Endothelial cell (in vitro differentiated cells): ENCODE data around the gene EPHA7. TPM values are rescaled to one million over a fixed set of nuclear protein-coding genes. Genes with fewer than 3 reads are reported as not detected.

ENCODE experiments used
- DNase-seq: peaks from one replicate; pipeline ENCODE4 v3.0.0; 2021; ENCODE audit warnings: low spot score
- H3K27ac Mint-ChIP-seq: one replicate; pipeline ENCODE4 v1.8.0; 2021; ENCODE audit warnings: mixed read lengths, inconsistent platforms; ENCODE audit not compliant: unreplicated experiment
- H3K27me3 Mint-ChIP-seq: one replicate; pipeline ENCODE4 v1.8.0; 2021; ENCODE audit warnings: mild to moderate bottlenecking, moderate library complexity, mixed read lengths, inconsistent platforms; ENCODE audit not compliant: unreplicated experiment
- H3K36me3 Mint-ChIP-seq: one replicate; pipeline ENCODE4 v1.8.0; 2021; ENCODE audit warnings: mild to moderate bottlenecking, low read depth, mixed read lengths, inconsistent platforms; ENCODE audit not compliant: unreplicated experiment
- H3K4me1 Mint-ChIP-seq: one replicate; pipeline ENCODE4 v1.8.0; 2021; ENCODE audit warnings: mild to moderate bottlenecking, mixed read lengths, inconsistent platforms; ENCODE audit not compliant: unreplicated experiment
- H3K4me3 Mint-ChIP-seq: one replicate; pipeline ENCODE4 v1.8.0; 2021; ENCODE audit warnings: mild to moderate bottlenecking, mixed read lengths, inconsistent platforms; ENCODE audit not compliant: unreplicated experiment
- H3K9me3 Mint-ChIP-seq: one replicate; pipeline ENCODE4 v1.8.0; 2021; ENCODE audit warnings: mixed read lengths, inconsistent platforms; ENCODE audit not compliant: unreplicated experiment
- total RNA-seq: library from RNA; stranded (reverse); fragmentation: NEBNext Ultra II Directional; extraction: Animal tissue kit (Norgen Biotek cat#: 25700); gene quantifications from one replicate; pipeline ENCODE4 v1.2.1, GENCODE V29; 2021; ENCODE audit not compliant: unreplicated experiment
- TF ChIP-seq, protein P1 (sequence below): fragments of 200-600 bp; sonication (generic); IDR thresholded peaks from one replicate; pipeline ENCODE4 v1.5.0; 2021; ENCODE audit warnings: antibody characterized with exemption; ENCODE audit not compliant: unreplicated experiment

EPHA7 gene
- total RNA-seq, 1 donor from 2014 or later = 12.1 TPM

DNA sequence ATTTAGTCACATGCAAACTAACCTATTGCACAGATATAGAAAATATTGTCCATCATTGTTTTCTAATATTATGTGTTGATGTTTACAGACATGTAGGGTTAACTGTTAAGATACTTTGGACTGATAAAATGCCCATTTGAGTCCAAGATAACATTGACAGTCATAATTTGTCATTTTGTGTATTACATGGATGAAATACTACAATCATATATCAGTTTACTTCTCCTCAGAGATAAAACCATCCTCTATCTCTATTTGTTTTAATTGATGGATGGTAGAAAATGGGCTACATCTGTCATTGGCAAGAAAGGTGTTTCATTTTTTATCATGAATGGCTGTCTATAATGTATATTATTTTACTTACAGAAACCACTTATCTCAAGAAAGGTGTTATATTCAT is 6.2 kb downstream of the EPHA7 start:
- no peak overlapping the region for H3K4me3 Mint-ChIP-seq
- H3K9me3 Mint-ChIP-seq = no peaks in the 10 kb centered on the region
- H3K36me3 Mint-ChIP-seq = peaks cover 3% of the 10 kb centered on the region
- H3K27ac Mint-ChIP-seq = no peak overlapping the region
- no peak for DNase-seq
- H3K27me3 Mint-ChIP-seq = peaks cover 8% of the 10 kb centered on the region
- TF ChIP-seq, protein P1, sequence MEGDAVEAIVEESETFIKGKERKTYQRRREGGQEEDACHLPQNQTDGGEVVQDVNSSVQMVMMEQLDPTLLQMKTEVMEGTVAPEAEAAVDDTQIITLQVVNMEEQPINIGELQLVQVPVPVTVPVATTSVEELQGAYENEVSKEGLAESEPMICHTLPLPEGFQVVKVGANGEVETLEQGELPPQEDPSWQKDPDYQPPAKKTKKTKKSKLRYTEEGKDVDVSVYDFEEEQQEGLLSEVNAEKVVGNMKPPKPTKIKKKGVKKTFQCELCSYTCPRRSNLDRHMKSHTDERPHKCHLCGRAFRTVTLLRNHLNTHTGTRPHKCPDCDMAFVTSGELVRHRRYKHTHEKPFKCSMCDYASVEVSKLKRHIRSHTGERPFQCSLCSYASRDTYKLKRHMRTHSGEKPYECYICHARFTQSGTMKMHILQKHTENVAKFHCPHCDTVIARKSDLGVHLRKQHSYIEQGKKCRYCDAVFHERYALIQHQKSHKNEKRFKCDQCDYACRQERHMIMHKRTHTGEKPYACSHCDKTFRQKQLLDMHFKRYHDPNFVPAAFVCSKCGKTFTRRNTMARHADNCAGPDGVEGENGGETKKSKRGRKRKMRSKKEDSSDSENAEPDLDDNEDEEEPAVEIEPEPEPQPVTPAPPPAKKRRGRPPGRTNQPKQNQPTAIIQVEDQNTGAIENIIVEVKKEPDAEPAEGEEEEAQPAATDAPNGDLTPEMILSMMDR = no peak
- H3K4me1 Mint-ChIP-seq = peaks cover 19% of the 10 kb centered on the region

DNA sequence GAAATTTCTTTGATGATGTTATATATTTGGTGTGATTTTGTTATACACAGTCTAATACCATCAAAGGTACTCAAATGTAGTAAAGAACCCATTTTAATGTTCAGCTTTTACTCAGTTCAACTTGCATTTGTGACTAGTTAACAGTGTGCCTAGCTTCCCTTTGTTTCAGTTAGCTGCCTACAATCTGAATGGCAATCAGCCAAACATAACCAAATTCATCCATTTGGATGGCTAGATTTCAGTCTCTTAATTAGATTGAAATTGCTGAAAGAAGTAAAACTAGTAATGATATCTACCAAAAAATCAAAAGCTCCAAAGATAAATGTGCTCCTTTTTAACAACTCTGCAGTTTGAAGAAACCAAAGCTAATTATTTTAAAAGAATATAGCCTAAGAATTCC is 6.9 kb downstream of the EPHA7 start:
- Mint-ChIP-seq H3K27me3 (peaks cover 3% of the 10 kb centered on the region), H3K9me3 (no peaks in the 10 kb centered on the region), H3K27ac (no peak overlapping the region), H3K4me3 (no peak overlapping the region), H3K36me3 (peaks cover 3% of the 10 kb centered on the region), H3K4me1 (peaks cover 16% of the 10 kb centered on the region)
- DNase-seq = no peak
- TF ChIP-seq, protein P1 = no peak

DNA sequence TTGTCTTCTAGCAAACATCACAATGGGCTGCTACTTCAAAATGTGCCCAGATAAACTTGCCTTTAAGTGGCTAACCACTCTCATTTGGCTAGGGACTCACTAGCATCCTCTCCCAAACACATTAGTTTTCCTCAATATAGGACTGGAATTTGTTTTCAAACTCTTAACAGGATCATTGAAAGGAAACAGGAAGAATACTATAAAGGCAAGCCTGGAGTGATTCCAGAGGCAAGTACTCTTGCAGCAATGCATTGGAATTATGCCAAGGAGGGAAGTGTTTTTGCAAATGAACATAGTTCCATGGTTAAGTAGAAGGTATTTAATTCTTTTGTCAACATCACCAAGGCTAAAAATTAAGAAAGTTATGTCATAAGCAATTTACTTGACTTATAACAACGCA is 12.2 kb downstream of the EPHA7 start:
- TF ChIP-seq, protein P1 = no peak
- Mint-ChIP-seq H3K27me3 (no peaks in the 10 kb centered on the region), H3K4me3 (no peak overlapping the region), H3K27ac (no peak overlapping the region), H3K9me3 (no peaks in the 10 kb centered on the region), H3K36me3 (peaks cover 3% of the 10 kb centered on the region), H3K4me1 (peaks cover 13% of the 10 kb centered on the region)
- no peak for DNase-seq

GRCh38 chr6:93403390-93403789 is 16.0 kb downstream of the EPHA7 start:
- H3K4me3 Mint-ChIP-seq = no peak overlapping the region
- no peak for DNase-seq
- no peak overlapping the region for H3K27ac Mint-ChIP-seq
- TF ChIP-seq, protein P1 = no peak
- peaks cover 13% of the 10 kb centered on the region for H3K4me1 Mint-ChIP-seq
- H3K36me3 Mint-ChIP-seq = no peaks in the 10 kb centered on the region
- H3K27me3 Mint-ChIP-seq = no peaks in the 10 kb centered on the region
- no peaks in the 10 kb centered on the region for H3K9me3 Mint-ChIP-seq

DNA sequence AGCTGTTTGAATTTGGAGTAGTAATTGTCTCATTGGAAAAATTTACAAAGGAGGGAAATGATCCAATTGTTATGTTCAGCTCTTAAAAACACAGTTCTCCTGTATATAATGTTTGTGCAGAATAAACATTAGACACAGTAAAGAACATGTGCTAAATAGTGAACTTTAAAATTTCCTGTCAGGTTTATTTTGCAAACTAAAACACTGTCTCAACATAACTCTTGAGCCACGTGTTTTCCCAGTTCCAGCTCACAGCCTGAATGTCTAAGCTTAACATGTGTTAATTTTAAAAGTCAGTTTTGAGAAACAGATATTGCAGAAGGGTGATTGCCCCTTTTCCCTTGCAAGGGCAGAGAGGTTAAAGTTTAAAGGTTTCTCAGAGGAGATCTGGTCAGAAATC is 20.6 kb downstream of the EPHA7 start:
- no peak for DNase-seq
- Mint-ChIP-seq H3K27ac (no peak overlapping the region), H3K27me3 (no peaks in the 10 kb centered on the region), H3K4me3 (no peak overlapping the region), H3K36me3 (no peaks in the 10 kb centered on the region), H3K4me1 (peaks cover 7% of the 10 kb centered on the region), H3K9me3 (no peaks in the 10 kb centered on the region)
- TF ChIP-seq, protein P1 = no peak
